Measurements from ENCODE around the gene RCAN3. TPM values are rescaled to one million over a fixed set of nuclear protein-coding genes. Genes with fewer than 3 reads are reported as not detected.

Gene RCAN3
- total and polyA plus RNA-seq, 2 experiments from 2014 or later: 6.2 to 10.1 TPM

DNA sequence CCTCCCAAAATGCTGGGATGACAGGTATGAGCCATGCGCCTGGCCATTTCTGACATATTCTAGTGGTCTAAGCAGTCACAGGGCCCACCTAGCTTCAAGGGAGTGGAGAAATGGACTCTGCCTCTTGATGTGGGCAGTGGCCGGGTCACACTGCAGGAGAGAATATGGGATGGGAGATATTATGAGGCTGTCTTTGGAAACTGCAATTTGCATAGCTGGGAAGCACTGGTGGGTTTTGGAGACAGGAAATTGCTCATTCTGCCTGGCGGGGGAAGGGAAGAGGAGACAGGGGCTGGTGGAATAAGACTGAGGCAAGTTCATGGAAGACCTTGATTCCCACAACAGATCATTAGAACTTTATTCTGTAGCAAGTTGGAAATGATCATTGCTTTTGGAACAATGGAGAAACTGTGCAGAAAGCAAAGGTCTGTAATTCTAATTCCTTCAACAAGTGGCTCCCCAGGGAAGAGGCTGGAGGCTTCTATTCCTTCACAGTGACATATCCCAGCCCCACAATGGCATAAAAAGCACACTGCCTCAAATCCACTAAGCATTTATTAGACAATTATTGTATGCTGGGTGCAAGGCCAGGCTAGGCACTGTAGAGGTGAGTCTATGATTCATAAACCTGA lies 63.7 kb downstream of the RCAN3 start:
- H3K9me3 ChIP-seq (ENCODE audit: low read depth): no peaks in the 10 kb centered on the region
- H3K79me2 ChIP-seq: no peaks in the 10 kb centered on the region
- H4K20me1 ChIP-seq (ENCODE audit: insufficient read depth, poor library complexity, severe bottlenecking): no peaks in the 10 kb centered on the region
- DNase-seq (ENCODE audit: low spot score): no peak
- H3K27ac ChIP-seq: peak overlapping the region; percentile 89
- H2AFZ ChIP-seq: no peak overlapping the region
- WGBS (ENCODE audit: low lambda C conversion rate, missing lambda C conversion rate): 85% methylated on average over 3 of the region's 3 CpGs
- H3K27me3 ChIP-seq: no peaks in the 10 kb centered on the region
- H3K4me1 ChIP-seq (ENCODE audit: insufficient read depth): peaks cover 23% of the 10 kb centered on the region
- H3K9me2 ChIP-seq (replicated peaks; ENCODE audit: insufficient read depth): no peaks in the 10 kb centered on the region
- H3K4me2 ChIP-seq: no peak overlapping the region
- TF ChIP-seq EZH2 (IDR thresholded peaks at IDR 0.05; ENCODE audit: borderline replicate concordance): no peak
- no peak for TF ChIP-seq EZH2phosphoT487 (IDR thresholded peaks at IDR 0.05; ENCODE audit: low read depth, severe bottlenecking, unreplicated experiment)
- TF ChIP-seq, protein P1, sequence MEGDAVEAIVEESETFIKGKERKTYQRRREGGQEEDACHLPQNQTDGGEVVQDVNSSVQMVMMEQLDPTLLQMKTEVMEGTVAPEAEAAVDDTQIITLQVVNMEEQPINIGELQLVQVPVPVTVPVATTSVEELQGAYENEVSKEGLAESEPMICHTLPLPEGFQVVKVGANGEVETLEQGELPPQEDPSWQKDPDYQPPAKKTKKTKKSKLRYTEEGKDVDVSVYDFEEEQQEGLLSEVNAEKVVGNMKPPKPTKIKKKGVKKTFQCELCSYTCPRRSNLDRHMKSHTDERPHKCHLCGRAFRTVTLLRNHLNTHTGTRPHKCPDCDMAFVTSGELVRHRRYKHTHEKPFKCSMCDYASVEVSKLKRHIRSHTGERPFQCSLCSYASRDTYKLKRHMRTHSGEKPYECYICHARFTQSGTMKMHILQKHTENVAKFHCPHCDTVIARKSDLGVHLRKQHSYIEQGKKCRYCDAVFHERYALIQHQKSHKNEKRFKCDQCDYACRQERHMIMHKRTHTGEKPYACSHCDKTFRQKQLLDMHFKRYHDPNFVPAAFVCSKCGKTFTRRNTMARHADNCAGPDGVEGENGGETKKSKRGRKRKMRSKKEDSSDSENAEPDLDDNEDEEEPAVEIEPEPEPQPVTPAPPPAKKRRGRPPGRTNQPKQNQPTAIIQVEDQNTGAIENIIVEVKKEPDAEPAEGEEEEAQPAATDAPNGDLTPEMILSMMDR (IDR thresholded peaks at IDR 0.05; ENCODE audit: poor library complexity): no peak
- H3K36me3 ChIP-seq (replicated peaks; ENCODE audit: insufficient read depth, low read depth): no peaks in the 10 kb centered on the region
- H3K4me3 ChIP-seq: no peak overlapping the region

DNA sequence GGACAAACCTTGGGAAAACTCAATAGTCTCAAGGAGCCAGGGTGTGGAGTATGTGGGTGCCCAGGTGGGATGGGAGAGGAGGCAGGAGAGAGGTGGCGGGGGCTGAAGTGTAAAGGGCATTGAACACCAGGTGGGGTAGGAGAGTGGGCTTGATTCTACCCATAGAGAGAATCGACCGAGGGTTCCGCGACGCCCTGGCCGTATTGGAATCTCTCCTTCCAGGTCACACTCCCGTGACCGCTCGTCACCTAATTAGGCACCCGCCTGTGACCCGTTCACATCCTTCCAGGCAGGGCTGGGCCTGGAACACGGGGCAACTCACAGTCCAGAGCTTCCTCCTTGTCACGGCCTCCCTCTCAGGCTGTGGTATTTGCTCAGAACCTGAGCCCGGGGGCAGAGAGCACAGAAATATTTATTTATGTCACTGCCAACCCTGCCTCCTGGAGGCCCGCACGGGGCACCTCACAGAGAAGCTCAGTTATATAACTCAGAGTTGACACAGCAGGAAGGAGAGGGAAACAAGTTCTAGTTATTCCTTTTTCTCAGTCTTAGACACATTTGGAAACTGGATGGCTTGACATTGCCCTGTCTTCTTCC lies 65.3 kb downstream of the RCAN3 start:
- H2AFZ ChIP-seq: peak overlapping the region; percentile 21
- peaks cover 23% of the 10 kb centered on the region for H3K4me1 ChIP-seq (ENCODE audit: insufficient read depth)
- no peaks in the 10 kb centered on the region for H4K20me1 ChIP-seq (ENCODE audit: insufficient read depth, poor library complexity, severe bottlenecking)
- no peaks in the 10 kb centered on the region for H3K9me2 ChIP-seq (replicated peaks; ENCODE audit: insufficient read depth)
- peak overlapping the region; percentile 89 for H3K27ac ChIP-seq
- no peak overlapping the region for H3K4me3 ChIP-seq
- TF ChIP-seq, protein P1 (IDR thresholded peaks at IDR 0.05; ENCODE audit: poor library complexity): peak; percentile 22
- TF ChIP-seq EZH2phosphoT487 (IDR thresholded peaks at IDR 0.05; ENCODE audit: low read depth, severe bottlenecking, unreplicated experiment): no peak
- DNase-seq (ENCODE audit: low spot score): peak; percentile 88
- no peaks in the 10 kb centered on the region for H3K27me3 ChIP-seq
- no peaks in the 10 kb centered on the region for H3K79me2 ChIP-seq
- 59% methylated on average over 17 of the region's 17 CpGs for WGBS (ENCODE audit: low lambda C conversion rate, missing lambda C conversion rate)
- H3K36me3 ChIP-seq (replicated peaks; ENCODE audit: insufficient read depth, low read depth): no peaks in the 10 kb centered on the region
- H3K9me3 ChIP-seq (ENCODE audit: low read depth): no peaks in the 10 kb centered on the region
- H3K4me2 ChIP-seq: peak overlapping the region; percentile 67

GRCh38 chr1:24568475-24568874 lies 65.8 kb downstream of the RCAN3 start:
- peak overlapping the region; percentile 67 for H3K4me2 ChIP-seq
- H3K4me1 ChIP-seq (ENCODE audit: insufficient read depth): peaks cover 23% of the 10 kb centered on the region
- DNase-seq (ENCODE audit: low spot score): no peak
- no peaks in the 10 kb centered on the region for H4K20me1 ChIP-seq (ENCODE audit: insufficient read depth, poor library complexity, severe bottlenecking)
- peak overlapping the region; percentile 21 for H2AFZ ChIP-seq
- no peak overlapping the region for H3K4me3 ChIP-seq
- 95% methylated on average over 2 of the region's 2 CpGs for WGBS (ENCODE audit: low lambda C conversion rate, missing lambda C conversion rate)
- H3K27me3 ChIP-seq: no peaks in the 10 kb centered on the region
- no peaks in the 10 kb centered on the region for H3K9me2 ChIP-seq (replicated peaks; ENCODE audit: insufficient read depth)
- no peaks in the 10 kb centered on the region for H3K36me3 ChIP-seq (replicated peaks; ENCODE audit: insufficient read depth, low read depth)
- TF ChIP-seq, protein P1 (IDR thresholded peaks at IDR 0.05; ENCODE audit: poor library complexity): no peak
- TF ChIP-seq EZH2phosphoT487 (IDR thresholded peaks at IDR 0.05; ENCODE audit: low read depth, severe bottlenecking, unreplicated experiment) (no peak), EZH2 (IDR thresholded peaks at IDR 0.05; ENCODE audit: borderline replicate concordance) (no peak)
- peak overlapping the region; percentile 89 for H3K27ac ChIP-seq
- H3K9me3 ChIP-seq (ENCODE audit: low read depth): no peaks in the 10 kb centered on the region
- H3K79me2 ChIP-seq: no peaks in the 10 kb centered on the region
